Gastrocnemius medialis (tissue), 4 donors: ENCODE results near the gene QDPR.

Experiments
- POLR2A ChIP-seq, 2 donors: fragments of 450-650 bp; IDR thresholded peaks; one replicate each; pipeline ENCODE4 v1.6.1; 2017; ENCODE audit warnings: antibody characterized with exemption in 2 of 2, mild to moderate bottlenecking in 2 of 2, moderate library complexity in 2 of 2
- TF ChIP-seq, protein P1 (sequence below), 5 experiments: fragments of 450-650 bp in 3 of 5; fragments of 200-600 bp in 2 of 5; sonication (generic) in 2 of 5; IDR thresholded peaks in 4 of 5; conservative IDR thresholded peaks in 1 of 5; 1 replicate in 4 of 5; 2 replicates in 1 of 5; pipeline ENCODE4 v1.5.1; 2016 to 2019; ENCODE audit warnings: antibody characterized with exemption in 5 of 5, mild to moderate bottlenecking in 3 of 5, moderate library complexity in 3 of 5

DNA sequence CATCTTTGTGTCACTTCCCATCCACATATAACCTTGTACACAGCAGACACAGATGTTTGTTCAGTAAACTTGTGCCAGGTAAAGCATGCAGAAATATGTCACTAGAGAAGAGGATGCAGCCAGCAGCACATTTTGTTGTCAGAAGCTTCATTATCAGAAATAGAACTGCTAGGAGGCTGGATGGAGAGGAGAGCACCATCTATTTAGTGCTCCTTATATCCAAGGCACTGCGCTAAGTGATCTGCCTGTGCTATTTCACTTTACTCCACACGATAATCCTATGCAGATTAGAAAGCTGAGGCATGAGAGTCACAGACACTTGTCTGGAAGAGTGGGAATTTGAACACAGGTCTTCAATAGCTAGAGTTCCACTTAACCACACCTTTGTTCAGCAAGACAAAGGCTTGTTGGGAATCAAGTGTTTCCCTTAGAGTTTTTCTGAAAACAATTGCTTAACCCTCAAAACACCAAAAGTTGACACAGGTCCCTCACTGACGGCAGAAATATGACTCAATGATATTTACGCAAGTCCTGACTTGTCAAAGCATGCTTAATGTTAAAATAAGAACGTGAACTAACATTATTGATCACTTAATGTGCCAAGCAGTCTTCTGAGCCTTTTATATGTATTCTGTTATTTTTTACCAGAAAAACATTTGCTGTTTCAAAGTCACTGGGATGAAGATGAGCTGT lies 1.2 kb upstream of the QDPR start:
- TF ChIP-seq, protein P1, sequence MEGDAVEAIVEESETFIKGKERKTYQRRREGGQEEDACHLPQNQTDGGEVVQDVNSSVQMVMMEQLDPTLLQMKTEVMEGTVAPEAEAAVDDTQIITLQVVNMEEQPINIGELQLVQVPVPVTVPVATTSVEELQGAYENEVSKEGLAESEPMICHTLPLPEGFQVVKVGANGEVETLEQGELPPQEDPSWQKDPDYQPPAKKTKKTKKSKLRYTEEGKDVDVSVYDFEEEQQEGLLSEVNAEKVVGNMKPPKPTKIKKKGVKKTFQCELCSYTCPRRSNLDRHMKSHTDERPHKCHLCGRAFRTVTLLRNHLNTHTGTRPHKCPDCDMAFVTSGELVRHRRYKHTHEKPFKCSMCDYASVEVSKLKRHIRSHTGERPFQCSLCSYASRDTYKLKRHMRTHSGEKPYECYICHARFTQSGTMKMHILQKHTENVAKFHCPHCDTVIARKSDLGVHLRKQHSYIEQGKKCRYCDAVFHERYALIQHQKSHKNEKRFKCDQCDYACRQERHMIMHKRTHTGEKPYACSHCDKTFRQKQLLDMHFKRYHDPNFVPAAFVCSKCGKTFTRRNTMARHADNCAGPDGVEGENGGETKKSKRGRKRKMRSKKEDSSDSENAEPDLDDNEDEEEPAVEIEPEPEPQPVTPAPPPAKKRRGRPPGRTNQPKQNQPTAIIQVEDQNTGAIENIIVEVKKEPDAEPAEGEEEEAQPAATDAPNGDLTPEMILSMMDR (IDR thresholded peaks at IDR 0.05 in 4 of 5, conservative IDR thresholded peaks at IDR 0.05 in 1 of 5), result no peak
- TF ChIP-seq POLR2A (IDR thresholded peaks at IDR 0.05), result no peak
